ENCODE data around the gene AIPL1.

AIPL1 gene

DNA sequence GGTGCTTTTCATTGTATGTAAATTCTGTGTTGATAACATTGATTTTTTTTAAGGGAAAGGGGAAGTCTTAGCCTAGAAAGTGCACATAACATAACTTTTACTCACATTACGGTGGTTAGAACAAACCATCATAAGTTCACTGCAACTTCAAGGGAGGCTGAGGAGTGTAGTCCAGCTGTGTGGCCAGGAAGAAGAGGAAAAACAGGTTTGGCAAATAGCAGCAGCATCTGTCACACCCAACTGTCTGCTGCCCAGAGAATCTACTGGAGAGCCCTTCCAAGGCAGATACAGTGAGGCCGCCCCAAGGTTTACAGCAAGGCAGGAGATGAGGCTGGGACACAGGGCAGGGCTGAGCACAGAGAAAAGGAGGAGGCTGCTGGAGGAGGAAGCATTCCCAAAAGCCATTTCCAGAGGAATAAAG is 60.6 kb downstream of the AIPL1 start:
- DNase-seq (ENCODE audit: low read depth) = no peak

All from fibroblast of gingiva (primary cell).